SU-DHL-6 (cell line): ENCODE data around the gene OXSR1.

Experiments used
- H2AFZ ChIP-seq: fragments of 200-600 bp; sonication (generic); 2 replicates; pipeline ENCODE4 v1.6.1; 2014; ENCODE audit warnings: low read depth, mild to moderate bottlenecking, moderate library complexity, mixed read lengths, antibody characterized with exemption, low read length; ENCODE audit not compliant: severe bottlenecking
- H3F3A ChIP-seq: fragments of 200-600 bp; shearing (Covaris generic); 2 replicates; pipeline ENCODE4 v1.6.0; 2016; ENCODE audit warnings: antibody characterized with exemption, mild to moderate bottlenecking; ENCODE audit not compliant: insufficient read depth
- H3K27ac ChIP-seq: fragments of 200-600 bp; sonication (generic); 2 replicates; pipeline ENCODE4 v1.5.1; 2016; ENCODE audit warnings: low read depth, mild to moderate bottlenecking, low read length, moderate library complexity, mixed read lengths
- H3K27me3 ChIP-seq: fragments of 200-600 bp; sonication (generic), shearing (Covaris generic); 2 replicates; pipeline ENCODE4 v1.6.0; 2014; ENCODE audit warnings: mild to moderate bottlenecking, low read length
- H3K36me3 ChIP-seq: fragments of 200-600 bp; sonication (generic); 2 replicates; pipeline ENCODE4 v1.6.1; 2014; ENCODE audit warnings: mild to moderate bottlenecking, low read length, mixed read lengths
- H3K4me2 ChIP-seq: fragments of 300-600, 200-600 bp; shearing (Covaris generic), sonication (generic); 2 replicates; pipeline ENCODE4 v1.6.0; 2014; ENCODE audit warnings: low read length, low read depth, mild to moderate bottlenecking; ENCODE audit not compliant: poor library complexity, severe bottlenecking
- H3K4me3 ChIP-seq: fragments of 200-600 bp; sonication (generic); 2 replicates; pipeline ENCODE4 v1.5.1; 2014; ENCODE audit warnings: antibody characterized with exemption, low read length, mild to moderate bottlenecking, mixed read lengths; ENCODE audit not compliant: insufficient read depth, poor library complexity, severe bottlenecking
- H3K79me2 ChIP-seq: fragments of 200-600 bp; sonication (generic); 2 replicates; pipeline ENCODE4 v1.6.1; 2014; ENCODE audit warnings: mild to moderate bottlenecking, low read length, moderate library complexity; ENCODE audit not compliant: insufficient read depth
- H3K9ac ChIP-seq: fragments of 200-600 bp; sonication (generic); 2 replicates; pipeline ENCODE4 v1.7.0; 2014; ENCODE audit warnings: mild to moderate bottlenecking, low read length
- H3K9me2 ChIP-seq: fragments of 200-600 bp; sonication (generic); replicated peaks from 2 replicates; pipeline ENCODE4 v1.6.1; 2014; ENCODE audit warnings: low read length; ENCODE audit not compliant: insufficient read depth
- H3K9me3 ChIP-seq: fragments of 200-600 bp; sonication (generic); 2 replicates; pipeline ENCODE4 v1.6.1; 2014; ENCODE audit warnings: low read length, mixed read lengths; ENCODE audit not compliant: insufficient read depth
- H4K20me1 ChIP-seq: fragments of 200-600 bp; sonication (generic); 2 replicates; pipeline ENCODE4 v1.6.1; 2014; ENCODE audit warnings: low read depth, mild to moderate bottlenecking, antibody characterized with exemption, low read length, moderate library complexity, mixed read lengths
- EZH2phosphoT487 ChIP-seq: fragments of 200-600 bp; sonication (generic), shearing (Covaris generic); conservative IDR thresholded peaks from 2 replicates; pipeline ENCODE4 v1.6.1; 2018; ENCODE audit warnings: mild to moderate bottlenecking, antibody characterized with exemption, low read length, moderate library complexity, mixed read lengths
- TF ChIP-seq, protein P1 (sequence below): fragments of 200-600 bp; sonication (generic); IDR thresholded peaks from one replicate; pipeline ENCODE4 v1.5.1; 2017; ENCODE audit warnings: antibody characterized with exemption, mild to moderate bottlenecking, low read length, moderate library complexity; ENCODE audit not compliant: insufficient read depth, poor library complexity, severe bottlenecking

The OXSR1 gene

DNA sequence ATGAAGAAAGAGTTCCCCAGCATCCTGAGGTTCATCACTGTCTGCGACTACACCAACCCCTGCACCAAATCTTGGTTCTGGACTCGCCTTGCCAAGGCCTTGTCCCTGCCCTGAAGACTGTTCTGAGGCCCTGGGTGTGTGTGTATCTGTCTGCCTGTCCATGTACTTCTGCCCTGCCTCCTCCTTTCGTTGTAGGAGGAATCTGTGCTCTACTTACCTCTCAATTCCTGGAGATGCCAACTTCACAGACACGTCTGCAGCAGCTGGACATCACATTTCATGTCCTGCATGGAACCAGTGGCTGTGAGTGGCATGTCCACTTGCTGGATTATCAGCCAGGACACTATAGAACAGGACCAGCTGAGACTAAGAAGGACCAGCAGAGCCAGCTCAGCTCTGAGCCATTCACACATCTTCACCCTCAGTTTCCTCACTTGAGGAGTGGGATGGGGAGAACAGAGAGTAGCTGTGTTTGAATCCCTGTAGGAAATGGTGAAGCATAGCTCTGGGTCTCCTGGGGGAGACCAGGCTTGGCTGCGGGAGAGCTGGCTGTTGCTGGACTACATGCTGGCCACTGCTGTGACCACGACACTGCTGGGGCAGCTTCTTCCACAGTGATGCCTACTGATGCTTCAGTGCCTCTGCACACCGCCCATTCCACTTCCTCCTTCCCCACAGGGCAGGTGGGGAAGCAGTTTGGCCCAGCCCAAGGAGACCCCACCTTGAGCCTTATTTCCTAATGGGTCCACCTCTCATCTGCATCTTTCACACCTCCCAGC lies 24.0 kb upstream of the OXSR1 start:
- H3K9me3 ChIP-seq, result 0 out of 2 replicates have a peak, but pooled peaks cover 4% of the 10 kb centered on the region
- peaks cover 12% of the 10 kb centered on the region for H3K79me2 ChIP-seq
- H3K4me2 ChIP-seq, result no peak overlapping the region
- no peak overlapping the region for H3K4me3 ChIP-seq
- no peaks in the 10 kb centered on the region for H3F3A ChIP-seq
- H3K9ac ChIP-seq, result no peak overlapping the region
- no peak overlapping the region for H3K27ac ChIP-seq
- H4K20me1 ChIP-seq, result no peaks in the 10 kb centered on the region
- TF ChIP-seq, protein P1, sequence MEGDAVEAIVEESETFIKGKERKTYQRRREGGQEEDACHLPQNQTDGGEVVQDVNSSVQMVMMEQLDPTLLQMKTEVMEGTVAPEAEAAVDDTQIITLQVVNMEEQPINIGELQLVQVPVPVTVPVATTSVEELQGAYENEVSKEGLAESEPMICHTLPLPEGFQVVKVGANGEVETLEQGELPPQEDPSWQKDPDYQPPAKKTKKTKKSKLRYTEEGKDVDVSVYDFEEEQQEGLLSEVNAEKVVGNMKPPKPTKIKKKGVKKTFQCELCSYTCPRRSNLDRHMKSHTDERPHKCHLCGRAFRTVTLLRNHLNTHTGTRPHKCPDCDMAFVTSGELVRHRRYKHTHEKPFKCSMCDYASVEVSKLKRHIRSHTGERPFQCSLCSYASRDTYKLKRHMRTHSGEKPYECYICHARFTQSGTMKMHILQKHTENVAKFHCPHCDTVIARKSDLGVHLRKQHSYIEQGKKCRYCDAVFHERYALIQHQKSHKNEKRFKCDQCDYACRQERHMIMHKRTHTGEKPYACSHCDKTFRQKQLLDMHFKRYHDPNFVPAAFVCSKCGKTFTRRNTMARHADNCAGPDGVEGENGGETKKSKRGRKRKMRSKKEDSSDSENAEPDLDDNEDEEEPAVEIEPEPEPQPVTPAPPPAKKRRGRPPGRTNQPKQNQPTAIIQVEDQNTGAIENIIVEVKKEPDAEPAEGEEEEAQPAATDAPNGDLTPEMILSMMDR, result no peak
- no peak for TF ChIP-seq EZH2phosphoT487
- no peaks in the 10 kb centered on the region for H3K9me2 ChIP-seq
- H3K36me3 ChIP-seq, result no peaks in the 10 kb centered on the region
- no peaks in the 10 kb centered on the region for H3K27me3 ChIP-seq
- H2AFZ ChIP-seq, result no peak overlapping the region

DNA sequence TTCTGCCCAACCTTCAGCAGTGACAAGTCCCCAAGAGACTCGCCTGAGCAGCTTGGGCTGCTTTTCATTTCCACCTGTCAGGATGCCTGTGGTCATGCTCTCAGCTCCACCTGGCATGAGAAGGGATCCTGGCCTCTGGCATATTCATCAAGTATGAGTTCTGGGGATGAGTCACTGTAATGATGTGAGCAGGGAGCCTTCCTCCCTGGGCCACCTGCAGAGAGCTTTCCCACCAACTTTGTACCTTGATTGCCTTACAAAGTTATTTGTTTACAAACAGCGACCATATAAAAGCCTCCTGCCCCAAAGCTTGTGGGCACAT lies 23.4 kb upstream of the OXSR1 start:
- Histone ChIP-seq H3K9me3 (0 out of 2 replicates have a peak, but pooled peaks cover 4% of the 10 kb centered on the region), H3K9ac (no peak overlapping the region), H3K36me3 (no peaks in the 10 kb centered on the region), H4K20me1 (no peaks in the 10 kb centered on the region), H3K79me2 (0 out of 2 replicates have a peak, but pooled peaks cover 9% of the 10 kb centered on the region), H3F3A (no peaks in the 10 kb centered on the region), H3K9me2 (no peaks in the 10 kb centered on the region), H3K4me3 (no peak overlapping the region), H2AFZ (no peak overlapping the region), H3K4me2 (no peak overlapping the region), H3K27ac (no peak overlapping the region), H3K27me3 (no peaks in the 10 kb centered on the region)
- TF ChIP-seq, protein P1, result no peak
- TF ChIP-seq EZH2phosphoT487, result no peak

DNA sequence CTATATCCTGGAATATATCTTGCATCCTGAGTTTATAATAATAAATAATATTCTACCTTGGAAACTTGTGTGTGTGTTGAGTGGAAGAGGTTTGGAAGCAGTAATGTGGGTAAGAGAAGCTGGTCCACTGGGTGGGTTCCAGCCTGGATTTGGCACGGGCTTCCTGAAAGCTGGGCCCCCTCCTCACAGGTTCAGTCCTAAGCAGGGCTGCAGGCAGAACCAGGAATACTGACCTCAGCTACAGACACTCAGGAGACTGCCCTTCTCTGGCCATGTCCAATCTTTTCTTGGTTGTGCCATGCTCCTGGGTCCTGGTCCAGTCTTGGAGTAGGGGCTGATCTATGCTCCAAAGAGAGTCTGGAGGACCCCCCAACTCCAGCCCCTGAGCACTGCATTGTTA lies 22.4 kb upstream of the OXSR1 start:
- H3K79me2 ChIP-seq, result 0 out of 2 replicates have a peak, but pooled peaks cover 9% of the 10 kb centered on the region

More for the DNA sequence above, 22.4 kb upstream of the OXSR1 start:
- Histone ChIP-seq H3F3A (no peaks in the 10 kb centered on the region), H3K36me3 (no peaks in the 10 kb centered on the region), H3K4me3 (no peak overlapping the region), H3K4me2 (no peak overlapping the region), H4K20me1 (no peaks in the 10 kb centered on the region), H3K9me2 (no peaks in the 10 kb centered on the region), H3K27me3 (no peaks in the 10 kb centered on the region), H3K27ac (no peak overlapping the region), H3K9ac (no peak overlapping the region), H2AFZ (no peak overlapping the region), H3K9me3 (0 out of 2 replicates have a peak, but pooled peaks cover 4% of the 10 kb centered on the region)
- TF ChIP-seq, protein P1, result no peak
- no peak for TF ChIP-seq EZH2phosphoT487
